HG03097 (cell line): Measurements from ENCODE around the gene ZMAT2.
"Not testable (repeated sequence)": the region's sequence is repeated elsewhere in the genome, so short reads cannot be mapped to it uniquely, and the experiment has no call there.

Source experiments
- ATAC-seq: cut with Tn5 transposase; IDR thresholded peaks from one replicate; pipeline ENCODE4 v1.9.1; 2021; ENCODE audit not compliant: unreplicated experiment, low FRiP score

Gene ZMAT2

DNA sequence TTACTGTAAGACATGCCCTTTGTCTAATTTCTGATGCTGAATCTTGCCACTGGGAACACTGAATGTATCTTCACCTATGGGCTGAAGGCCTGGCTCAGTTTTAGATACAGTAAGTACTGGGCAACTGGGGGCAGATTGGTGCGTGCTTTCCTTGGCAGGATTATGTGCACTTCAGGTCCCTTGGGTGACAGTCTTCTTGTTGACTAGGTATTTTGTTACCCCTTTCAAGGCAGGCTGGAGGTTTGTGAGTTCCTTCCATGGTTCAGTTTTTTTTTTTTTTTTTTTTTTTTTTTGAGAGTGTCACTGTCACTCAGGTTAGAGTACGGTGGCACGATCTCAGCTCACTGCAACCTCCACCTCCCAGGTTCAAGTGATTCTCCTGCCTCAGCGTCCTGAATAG is 7.6 kb downstream of the ZMAT2 start:
- no peak for ATAC-seq

DNA sequence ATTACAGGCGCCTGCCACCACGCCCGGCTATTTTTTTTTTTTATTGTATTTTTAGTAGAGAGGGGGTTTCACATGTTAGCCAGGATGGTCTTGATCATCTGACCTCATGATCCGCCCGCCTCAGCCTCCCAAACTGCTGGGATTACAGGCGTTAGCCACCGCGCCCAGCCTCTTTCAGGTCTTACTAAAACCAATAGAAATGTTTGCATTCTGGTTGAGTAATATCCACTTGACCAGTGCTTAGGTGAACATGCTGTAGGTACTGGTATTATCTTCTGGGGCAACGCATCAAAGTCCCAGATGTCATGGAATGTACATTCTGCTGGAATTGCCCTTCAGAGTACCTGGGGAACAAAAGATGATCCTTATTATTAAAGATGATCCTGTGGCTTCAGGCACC is 8.5 kb downstream of the ZMAT2 start:
- not testable (repeated sequence) for ATAC-seq

DNA sequence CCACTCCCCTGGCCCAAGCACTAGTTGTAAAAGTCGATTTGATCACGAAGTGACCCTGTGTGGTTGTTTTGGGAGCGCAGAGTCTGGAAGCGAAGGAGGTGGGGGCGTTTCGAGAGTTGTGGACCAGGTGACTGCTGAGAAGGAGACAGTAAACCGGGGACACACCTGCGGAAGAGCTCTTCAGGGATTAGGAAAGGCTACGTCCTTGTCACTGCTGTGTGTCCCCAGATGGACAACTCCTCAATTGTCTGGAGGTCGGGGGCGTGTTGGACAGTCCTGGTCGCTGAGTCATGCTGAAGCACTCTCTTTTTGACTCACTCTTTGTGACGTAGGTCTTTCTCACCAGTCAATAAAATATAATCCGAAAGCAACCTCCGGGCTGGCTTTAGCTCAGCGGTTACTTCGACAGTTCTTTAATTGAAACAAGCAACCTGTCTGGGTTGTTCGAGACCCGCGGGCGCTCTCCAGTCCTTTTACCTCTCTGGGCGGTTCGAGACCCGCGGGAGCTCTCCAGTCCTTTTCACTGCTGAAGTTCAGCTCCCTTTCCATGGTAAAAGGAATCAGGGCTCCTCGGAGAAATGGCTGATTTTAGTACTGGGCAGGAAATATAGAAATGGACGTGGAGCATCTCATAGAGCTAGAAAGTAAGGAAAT is 10.8 kb downstream of the ZMAT2 start:
- peak; percentile 87 for ATAC-seq

- ATAC-seq = no peak
Observed at GRCh38 chr5:140711794-140712193, 11.5 kb downstream of the ZMAT2 start.

- ATAC-seq = no peak
Observed at GRCh38 chr5:140713562-140714094, 13.4 kb downstream of the ZMAT2 start.

- not testable (repeated sequence) for ATAC-seq
Observed at GRCh38 chr5:140716238-140716637, 16.0 kb downstream of the ZMAT2 start.

DNA sequence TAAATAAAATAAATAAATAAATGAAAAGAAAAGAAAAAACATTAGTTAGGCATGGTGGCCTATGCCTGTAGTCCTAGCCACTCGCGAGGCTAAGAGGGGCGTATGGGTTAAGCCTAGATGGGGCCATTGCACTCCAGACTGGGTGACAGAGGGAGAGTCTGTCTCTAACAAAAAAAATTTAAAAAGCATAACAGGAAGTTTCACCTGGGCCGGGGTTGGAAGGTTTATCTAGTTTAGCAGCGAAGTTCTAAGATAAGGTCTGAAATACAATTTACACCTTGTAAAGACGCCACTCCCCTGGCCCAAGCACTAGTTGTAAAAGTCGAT is 18.0 kb downstream of the ZMAT2 start:
- ATAC-seq = no peak

DNA sequence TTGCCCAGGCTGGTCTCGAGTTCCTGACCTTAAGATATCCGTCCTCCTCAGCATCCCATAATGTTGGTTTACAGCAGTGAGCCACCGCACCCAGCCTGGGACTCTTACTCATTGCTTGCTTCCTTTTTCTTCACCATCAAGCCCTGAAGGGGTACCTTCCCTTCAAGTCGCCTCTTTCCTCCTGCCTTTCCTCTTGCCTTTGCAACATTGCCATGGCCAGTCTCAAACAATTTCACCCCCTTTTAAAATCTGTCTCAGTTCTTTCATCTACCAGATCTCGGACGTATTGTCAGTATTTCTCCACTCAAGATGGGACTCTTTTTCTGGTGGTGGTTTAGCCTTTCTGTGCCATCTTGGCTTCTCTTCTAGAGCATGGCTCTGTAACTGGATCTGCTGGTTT is 20.5 kb downstream of the ZMAT2 start:
- ATAC-seq = not testable (repeated sequence)

- ATAC-seq = not testable (repeated sequence)
Observed at GRCh38 chr5:140721395-140721794, 21.1 kb downstream of the ZMAT2 start.

DNA sequence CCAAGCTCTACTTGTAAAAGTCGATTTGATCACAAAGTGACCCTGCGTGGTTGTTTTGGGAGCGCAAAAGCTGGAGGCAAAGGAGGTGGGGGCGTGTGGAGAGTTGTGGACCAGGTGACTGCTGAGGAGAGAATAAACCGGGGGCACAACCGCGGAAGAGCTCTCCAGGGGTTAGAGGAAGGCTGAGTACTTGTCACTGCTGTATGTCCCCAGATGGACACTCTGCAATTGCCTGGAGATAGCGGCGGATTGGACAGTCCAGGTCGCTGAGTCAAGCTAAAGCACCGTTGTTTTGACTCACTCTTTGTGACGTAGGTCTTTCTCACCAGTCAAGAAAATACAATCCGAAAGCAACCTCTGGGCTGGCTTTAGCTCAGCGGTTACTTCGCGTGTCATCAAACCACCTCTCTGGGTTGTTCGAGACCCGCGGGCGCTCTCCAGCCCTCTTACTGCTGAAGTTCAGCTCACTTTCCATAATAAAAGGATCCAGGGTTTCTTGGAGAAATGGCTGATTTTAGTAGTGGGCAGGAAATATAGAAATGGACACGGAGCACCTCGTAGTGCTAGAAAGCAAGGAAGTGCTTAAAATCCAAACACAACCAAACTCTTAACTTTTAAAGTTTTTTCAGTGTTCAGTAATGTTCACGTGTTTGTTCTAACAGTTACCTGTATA is 25.7 kb downstream of the ZMAT2 start:
- ATAC-seq = peak; percentile 87

- no peak for ATAC-seq
Observed at GRCh38 chr5:140733098-140733497, 32.9 kb downstream of the ZMAT2 start.

DNA sequence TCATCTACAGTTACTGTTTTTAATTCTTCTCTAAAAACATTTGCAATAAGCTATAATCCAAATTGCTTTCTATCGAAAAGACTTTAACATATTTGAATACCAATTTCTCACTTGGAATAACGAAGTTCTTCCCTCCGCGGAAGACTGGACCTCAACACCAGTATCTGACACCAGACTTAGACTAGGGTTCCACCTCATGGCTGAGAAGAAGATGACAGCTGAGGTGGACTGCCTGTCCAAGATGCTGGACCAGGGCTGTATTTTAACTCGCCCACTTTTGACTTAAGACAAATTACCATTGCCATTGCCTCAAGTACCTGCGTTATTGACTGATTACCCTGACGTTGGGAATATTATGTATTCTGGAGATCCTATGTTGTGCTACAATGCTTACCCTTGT is 34.1 kb downstream of the ZMAT2 start:
- no peak for ATAC-seq

DNA sequence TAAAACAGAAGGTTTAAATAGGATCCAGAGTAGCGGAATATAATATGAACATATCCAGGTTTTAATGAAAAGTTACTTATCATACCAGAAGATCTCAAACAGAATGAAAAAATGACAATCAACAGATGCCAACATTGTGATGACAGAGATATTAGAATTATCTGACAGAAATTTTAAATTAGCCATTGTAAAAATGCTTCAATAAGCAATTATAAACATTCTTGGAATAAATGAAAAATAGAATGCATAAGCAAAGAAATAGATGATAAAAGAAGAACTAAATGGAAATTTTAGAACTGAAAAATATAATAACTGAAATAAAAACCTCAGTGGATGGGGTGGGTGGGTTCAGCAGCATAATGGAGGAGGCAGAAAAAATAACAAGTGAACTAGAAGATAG is 37.2 kb downstream of the ZMAT2 start:
- no peak for ATAC-seq

- no peak for ATAC-seq
Observed at GRCh38 chr5:140741967-140742366, 41.7 kb downstream of the ZMAT2 start.

- ATAC-seq = no peak
Observed at GRCh38 chr5:140753561-140753960, 53.3 kb downstream of the ZMAT2 start.
